Esophagus mucosa (tissue), 1 donor: ENCODE data around the gene SRSF8. TPM values are rescaled to one million over a fixed set of nuclear protein-coding genes. Genes with fewer than 3 reads are reported as not detected.
"Not testable (repeated sequence)": the region's sequence is repeated elsewhere in the genome, so short reads cannot be mapped to it uniquely, and the experiment has no call there.

ENCODE experiments used
- ATAC-seq: fragments of 200-7000 bp; cut with Tn5 transposase; one replicate; pipeline ENCODE4 v1.9.1; 2020
- total RNA-seq: library from RNA; stranded (reverse); gene quantifications from one replicate; pipeline ENCODE4 v1.2.4, GENCODE V29; 2023
- donor health status: DM: yes; HTN: yes; CAD: no.

Gene SRSF8, protein sequence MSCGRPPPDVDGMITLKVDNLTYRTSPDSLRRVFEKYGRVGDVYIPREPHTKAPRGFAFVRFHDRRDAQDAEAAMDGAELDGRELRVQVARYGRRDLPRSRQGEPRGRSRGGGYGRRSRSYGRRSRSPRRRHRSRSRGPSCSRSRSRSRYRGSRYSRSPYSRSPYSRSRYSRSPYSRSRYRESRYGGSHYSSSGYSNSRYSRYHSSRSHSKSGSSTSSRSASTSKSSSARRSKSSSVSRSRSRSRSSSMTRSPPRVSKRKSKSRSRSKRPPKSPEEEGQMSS
- 30.4 TPM for total RNA-seq

DNA sequence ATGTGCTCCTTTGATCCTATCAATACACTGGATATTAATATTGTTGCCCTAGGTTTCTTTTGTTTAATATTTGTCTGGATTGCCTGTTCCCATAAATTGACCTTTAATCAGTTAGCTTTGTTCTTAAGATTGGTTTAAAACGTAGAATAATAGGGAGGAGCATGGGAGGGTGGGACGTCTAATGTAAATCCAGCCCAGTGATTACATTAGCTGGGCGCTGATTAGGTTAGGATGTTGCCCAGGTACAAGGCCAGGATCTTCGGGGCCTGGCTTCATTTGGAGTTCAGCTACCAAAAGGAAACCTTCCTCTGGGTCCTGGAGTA, at the start of gene SRSF8:
TSS of gene SRSF8 (plus strand) at position 204 of the 323 bp plus-strand sequence. CDS start 308 bp downstream, outside the sequence.
- ATAC-seq = peak; percentile 37

DNA sequence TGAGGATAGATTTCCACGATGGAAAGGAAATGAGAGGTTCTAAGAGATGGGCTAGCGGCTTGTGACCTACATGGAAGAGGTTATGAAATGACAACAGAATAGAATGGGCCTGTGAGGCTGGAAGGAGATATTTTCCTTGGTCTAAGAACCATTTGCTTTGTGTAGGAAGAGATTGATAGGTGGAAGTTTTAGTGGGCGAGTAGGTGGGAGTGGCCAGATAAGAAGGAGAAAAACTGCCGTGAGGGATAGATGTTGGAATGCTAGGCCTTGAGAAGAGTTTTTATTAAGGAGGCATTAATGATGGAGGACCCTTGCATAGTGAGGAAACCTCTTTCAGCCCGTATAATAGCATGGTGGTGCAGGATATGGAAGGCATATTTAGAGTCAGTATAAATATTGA, 45.3 kb upstream of the SRSF8 start:
- ATAC-seq = not testable (repeated sequence)

DNA sequence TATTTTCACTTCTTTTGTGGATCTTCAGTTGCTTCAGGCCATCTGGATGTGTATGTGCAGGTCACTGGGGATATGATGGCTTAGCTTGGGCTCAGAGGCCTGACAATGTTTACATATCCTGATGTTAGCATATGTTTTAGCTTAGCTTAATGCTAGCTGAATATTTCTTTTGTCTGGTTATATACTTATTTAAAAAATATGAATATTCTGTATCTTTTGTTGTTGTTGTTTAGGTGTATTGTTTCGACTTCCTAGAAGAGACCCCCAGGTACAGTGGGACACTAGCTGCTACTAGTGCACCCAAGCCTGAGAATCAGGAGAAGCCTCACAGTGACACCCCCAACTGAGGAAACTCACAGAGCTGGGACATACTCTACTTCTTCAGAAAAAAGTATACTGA, 41.8 kb upstream of the SRSF8 start, which contains the start of gene KDM4E:
TSS of gene KDM4E (plus strand) at position 301 of the 400 bp plus-strand sequence. CDS start 300 bp downstream, outside the sequence.
- ATAC-seq = no peak

DNA sequence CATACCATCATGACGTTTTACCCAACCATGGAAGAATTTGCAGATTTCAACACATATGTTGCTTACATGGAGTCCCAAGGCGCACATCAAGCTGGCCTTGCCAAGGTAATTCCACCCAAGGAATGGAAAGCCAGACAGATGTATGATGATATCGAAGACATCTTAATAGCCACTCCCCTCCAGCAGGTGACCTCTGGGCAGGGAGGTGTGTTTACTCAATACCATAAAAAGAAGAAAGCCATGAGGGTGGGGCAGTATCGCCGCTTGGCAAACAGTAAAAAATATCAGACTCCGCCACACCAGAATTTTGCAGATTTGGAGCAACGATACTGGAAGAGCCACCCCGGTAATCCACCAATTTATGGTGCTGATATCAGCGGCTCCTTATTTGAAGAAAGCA, 41.1 kb upstream of the SRSF8 start:
- ATAC-seq = not testable (repeated sequence)

DNA sequence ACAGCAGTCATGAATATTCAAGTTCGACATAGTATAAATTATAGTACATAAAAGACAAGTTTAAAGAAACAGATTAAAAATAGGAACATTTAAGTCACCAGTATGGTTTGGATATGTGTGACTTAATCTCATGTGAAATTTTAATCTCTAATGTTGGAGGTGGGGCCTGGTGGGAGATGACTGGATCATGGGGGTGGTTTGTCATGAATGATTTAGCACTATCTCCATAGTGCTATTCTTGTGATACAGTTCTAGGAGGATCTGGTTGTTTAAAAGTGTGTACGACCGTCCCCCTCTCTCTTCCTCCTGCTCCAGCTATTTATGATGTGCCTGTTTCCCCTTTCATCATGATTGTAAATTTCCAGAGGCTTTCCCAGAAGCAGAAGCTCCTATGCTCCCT, 38.4 kb upstream of the SRSF8 start:
- ATAC-seq = no peak

DNA sequence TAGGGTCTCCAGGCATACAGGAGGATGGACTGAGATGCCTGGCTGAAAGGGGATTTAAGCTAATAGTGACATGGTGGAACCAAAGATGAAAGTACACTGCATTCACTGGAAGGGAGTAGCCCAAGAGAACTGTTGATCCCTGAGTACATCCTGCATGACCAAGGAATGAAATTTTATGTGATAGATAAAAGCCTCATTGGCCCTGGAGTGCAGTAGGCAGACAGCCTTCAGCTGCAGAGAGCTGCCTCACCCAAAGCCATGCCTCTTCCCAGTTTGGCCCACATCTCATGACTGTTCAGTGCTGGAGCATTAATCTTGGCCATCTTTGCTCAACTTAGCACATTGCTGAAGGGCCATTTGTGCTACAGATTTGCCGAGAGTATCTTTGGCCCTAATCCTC, 33.7 kb upstream of the SRSF8 start:
- ATAC-seq = no peak

DNA sequence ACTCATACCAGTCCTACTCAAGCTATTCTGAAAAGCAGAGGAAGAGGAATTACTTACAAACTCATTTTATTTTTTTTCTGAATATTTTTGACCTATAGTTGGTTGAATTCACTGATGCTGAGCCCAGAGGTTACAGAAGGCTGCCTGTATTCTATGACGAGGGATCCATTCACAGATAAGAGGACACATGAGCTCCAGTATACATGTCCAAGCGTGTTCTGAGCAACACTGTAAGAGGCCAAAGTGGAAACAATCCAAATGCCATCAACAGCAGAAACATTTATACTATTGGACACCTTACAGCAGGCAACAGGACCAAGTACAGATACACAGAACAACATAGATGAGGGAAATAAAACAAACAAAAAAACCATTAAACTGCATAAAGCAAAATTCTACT, 31.4 kb upstream of the SRSF8 start:
- ATAC-seq = no peak

DNA sequence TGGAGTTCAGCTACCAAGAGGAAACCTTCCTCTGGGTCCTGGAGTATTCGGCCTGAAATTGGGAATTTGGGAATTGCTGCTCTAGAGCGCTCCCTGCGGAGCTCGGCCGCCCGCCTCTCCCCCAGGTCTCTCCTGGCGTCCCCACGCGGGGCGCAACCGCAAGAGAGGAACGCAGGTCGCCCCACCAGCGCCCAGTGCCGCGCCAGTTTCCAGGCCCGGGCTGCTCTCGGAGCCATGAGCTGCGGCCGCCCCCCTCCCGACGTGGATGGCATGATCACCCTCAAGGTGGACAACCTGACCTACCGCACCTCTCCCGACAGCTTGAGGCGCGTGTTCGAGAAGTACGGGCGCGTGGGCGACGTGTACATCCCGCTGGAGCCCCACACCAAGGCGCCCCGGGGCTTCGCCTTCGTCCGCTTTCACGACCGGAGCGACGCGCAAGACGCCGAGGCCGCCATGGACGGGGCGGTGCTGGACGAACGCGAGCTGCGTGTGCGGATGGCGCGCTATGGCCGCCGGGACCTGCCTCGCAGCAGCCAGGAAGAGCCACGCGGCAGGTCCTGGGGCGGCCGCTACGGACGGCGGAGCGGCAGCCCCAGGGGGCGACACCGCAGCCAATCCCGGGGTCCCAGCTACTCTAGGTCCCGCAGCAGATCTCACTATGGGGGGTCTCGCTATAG, 29.2 kb upstream of the SRSF8 start:
- peak; percentile 25 for ATAC-seq

DNA sequence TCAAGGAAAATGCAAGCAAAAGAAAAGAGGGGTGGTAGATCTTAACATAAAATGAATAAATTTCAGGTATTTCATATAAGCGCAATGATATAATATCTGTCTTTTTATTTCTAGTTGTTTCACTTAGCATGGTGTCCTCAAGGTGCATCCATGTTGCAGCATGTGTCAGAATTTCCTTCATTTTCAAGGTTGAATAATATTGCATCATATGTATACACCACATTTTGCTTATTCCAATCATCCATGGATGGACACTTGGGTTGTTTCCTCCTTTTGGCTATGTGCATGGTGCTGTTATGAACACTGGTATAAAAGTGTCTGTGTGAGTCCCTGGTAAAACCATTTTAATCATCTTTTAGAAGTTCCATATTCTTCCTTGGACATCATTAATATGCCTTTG, 24.5 kb upstream of the SRSF8 start:
- ATAC-seq = no peak

DNA sequence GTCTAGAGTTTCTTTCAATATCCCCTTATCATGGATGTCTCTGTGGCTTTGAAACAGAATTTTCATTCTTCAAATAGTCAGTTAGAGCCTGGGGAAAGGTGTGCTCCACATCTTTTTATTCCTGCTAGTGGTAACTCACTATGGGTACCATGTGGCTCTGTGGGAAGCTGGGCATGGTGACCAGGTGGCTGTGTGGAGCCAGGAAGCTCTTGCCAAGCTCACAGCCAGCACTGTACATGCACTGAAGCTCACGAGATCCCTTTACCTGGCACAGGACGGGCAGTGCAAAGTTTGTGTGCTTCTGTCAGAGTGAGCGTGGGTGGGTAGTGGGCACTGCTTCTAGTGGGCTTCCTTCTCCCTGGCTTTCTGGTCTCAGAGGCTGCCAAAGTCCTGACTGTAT, 23.8 kb upstream of the SRSF8 start:
- ATAC-seq = no peak

DNA sequence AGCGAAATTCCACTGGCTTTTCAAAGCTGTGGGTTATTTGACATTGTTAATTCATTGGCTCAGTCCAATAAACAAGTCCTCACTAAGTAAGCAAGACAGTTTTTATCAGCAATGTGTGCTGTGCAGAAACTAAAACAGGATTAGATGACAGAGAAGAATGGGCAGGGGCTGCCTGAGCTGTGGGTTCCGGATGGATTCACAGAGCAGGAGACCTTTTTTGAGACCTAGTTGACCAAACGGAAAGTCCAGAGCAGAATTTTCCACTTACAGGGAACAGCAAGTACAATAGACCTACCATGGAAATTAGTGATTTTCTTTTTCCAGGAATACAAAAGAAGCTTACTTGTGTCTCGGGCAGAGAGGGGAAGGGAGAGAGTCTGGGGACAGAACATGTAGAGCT, 22.7 kb upstream of the SRSF8 start:
- ATAC-seq = no peak

DNA sequence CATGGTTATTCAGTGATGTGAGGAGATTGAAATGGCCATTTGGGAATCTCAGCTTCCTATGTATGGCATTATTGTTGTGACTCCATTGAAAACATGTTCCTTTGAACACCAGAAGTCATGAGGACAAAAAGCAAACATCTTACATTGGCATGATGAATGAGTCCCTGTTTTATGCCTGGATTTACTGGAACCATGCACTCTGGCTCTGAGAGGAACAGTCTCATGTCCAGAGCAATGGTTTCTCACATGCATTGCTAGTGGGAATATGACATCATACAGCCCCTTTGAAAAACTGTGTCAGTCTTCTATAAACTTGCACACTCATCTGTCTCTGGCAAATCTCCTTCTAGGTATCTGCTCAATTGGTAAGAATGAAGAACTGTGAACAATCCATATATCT, 20.9 kb upstream of the SRSF8 start:
- ATAC-seq = no peak

DNA sequence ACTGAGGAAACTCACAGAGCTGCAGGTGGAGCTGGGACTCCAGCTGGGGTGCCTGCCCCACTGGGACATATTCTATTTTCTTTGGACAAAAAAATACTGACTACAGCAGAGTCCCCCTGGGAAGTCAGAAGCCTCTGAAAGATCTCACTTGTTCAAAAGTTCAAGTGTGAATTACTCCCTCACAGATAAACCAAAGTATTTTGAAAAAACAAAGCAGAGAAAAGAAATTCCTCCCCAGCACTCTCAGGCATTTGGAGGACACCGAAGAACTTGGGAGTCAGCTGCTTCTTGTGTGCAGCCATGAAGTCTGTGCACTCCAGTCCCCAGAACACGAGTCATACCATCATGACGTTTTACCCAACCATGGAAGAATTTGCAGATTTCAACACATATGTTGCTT, 17.6 kb upstream of the SRSF8 start, which contains the start of gene KDM4F:
TSS of gene KDM4F (plus strand) at position 301 of the 400 bp plus-strand sequence.
- ATAC-seq = not testable (repeated sequence)

DNA sequence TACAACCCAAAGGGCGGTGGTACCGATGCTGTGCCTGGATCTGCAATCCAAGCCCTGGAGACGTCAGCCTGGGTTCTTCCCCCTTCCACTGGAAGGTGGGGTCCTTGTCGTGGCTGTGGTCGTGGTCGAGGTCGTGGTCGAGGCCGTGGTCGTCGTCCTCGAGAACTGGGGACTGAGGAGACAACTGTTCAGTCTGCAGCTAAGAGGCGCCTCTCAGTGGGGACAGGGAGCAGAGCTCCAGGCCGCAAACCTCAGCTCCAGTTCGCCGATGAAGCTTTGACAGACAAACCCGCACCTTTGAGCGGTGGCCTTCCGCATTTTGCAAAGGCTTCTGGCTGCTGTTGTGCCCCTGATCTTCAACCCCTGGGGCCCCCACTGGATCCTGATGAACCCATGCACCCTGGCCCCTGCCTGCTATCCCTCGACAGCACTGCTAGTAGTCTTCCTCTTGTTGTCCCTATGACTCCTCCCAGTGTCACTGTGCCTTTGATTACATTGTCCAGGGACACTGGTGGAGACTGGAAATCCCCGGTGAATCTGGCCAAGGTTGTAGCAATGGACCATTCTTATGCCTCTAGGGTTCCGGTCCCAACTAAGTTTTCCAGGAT, 16.0 kb upstream of the SRSF8 start:
- no peak for ATAC-seq

DNA sequence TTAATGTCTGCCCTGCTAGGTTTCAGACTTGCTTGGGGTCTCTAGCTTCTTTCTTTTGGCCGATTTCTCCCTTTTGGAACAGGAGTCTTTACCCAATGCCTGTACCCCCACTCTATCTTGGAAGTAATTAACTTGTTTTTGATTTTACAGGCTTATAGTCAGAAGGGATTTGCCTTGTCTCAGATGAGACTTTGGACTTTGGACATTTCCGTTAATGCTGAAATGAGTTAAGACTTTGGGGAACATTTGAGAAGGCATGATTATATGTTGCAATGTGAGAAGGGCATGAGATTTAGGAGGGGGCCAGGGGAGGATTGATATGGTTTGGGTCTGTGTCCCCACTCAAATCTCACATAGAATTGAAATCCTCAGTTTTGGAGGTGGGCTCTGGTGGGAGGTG, 12.4 kb upstream of the SRSF8 start:
- ATAC-seq = no peak

DNA sequence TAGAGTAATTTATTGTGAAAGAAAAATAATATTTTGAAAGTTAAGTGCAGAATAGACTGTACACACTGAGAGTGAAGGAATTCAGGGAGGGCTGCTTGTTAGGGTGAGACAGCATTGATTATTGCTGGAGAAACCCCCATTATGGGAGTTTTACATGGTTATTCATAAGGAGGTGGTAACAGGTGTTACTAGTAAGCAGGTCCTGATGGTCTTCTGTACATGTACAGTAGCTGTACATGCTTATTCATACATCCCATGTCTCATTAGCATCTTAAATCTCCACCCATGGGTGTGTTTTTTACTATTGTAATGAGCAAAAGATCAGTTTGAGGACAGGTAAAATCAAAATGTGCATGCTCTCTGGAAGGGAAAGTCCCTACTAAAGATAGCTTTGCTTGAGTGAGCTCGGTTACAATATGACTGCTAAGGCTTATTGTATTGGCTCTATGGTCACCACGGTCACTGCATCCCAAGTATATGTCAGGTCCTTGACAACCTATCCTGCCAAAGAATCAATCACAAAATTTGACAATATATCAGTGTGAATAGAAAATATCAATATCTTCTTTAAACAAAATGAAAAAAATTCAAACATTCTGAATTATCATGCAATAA, 11.3 kb upstream of the SRSF8 start:
- ATAC-seq = no peak

DNA sequence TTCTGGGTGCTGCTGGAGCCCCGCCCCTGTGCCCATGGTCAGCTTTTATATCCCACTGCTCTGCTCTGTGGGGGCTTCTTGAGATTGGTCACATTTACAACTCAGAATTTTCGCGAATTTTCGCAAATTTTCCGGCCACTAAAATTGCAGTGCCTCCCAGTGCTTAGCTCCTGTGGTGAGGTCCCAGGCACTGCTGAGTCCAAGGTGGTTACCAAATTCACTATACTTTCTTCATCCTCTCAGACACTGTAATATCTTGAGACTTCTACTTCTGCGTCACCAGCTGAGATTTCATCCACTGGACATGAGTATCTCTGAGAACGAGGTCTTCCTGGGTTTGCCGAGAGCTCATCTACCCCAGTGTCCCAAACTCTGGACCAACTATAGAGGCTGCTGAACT, 8.8 kb upstream of the SRSF8 start:
- no peak for ATAC-seq

DNA sequence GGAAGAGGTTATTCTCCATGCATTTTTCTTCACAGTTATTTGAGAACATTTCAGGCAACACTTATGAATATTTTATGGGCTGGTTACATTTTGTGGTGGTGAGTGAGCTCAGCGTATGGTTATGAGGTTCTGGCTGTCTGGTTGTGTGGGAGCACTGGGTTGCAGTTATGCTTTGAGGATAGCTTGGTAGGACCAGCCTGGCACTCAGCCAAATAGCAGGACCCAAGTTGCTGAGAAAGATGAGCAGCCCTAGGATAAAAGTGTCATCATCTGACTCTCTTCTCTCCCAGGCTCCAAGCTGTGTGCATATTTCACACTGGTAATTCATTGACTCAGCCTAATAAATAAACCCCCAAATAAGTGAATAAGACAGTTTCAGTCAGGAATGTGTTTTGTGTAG, 8.1 kb upstream of the SRSF8 start:
- ATAC-seq = no peak

DNA sequence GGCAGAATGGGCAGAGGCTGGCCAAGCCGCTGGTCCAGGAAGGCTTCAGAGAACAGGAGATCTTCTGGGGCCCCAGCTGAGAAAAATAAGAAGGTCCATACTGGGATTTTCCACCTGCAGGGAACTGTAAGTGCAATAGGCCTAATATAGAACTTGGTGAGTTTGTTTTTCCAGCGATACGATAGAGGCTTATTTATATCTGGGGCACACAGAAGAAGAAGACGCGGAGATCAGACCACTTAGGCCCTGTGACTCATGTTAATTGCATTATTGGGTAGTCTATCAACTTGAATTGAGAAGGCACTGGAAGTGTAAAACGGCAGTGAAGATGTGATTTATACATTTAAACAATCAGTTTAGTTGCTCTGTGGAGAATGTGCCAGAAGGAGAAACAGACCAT, 7.7 kb upstream of the SRSF8 start:
- ATAC-seq = no peak

DNA sequence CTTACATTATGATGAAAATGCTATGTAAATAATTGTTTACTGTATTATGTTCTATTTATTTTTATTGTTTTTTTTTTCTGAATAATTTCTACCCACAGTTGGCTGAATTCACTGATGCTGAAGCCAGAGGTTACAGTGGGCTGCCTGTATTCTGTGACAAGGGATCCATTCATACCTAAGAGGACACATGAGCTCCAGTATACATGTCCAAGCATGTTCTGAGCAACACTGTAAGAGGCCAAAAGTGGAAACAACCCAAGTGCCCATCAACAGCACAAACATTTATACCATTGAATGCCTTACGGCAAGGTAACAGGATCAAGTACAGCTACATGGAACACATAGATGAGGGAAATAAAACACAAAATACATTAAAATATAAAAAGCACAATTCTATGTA, 1.4 kb upstream of the SRSF8 start:
- ATAC-seq = no peak

DNA sequence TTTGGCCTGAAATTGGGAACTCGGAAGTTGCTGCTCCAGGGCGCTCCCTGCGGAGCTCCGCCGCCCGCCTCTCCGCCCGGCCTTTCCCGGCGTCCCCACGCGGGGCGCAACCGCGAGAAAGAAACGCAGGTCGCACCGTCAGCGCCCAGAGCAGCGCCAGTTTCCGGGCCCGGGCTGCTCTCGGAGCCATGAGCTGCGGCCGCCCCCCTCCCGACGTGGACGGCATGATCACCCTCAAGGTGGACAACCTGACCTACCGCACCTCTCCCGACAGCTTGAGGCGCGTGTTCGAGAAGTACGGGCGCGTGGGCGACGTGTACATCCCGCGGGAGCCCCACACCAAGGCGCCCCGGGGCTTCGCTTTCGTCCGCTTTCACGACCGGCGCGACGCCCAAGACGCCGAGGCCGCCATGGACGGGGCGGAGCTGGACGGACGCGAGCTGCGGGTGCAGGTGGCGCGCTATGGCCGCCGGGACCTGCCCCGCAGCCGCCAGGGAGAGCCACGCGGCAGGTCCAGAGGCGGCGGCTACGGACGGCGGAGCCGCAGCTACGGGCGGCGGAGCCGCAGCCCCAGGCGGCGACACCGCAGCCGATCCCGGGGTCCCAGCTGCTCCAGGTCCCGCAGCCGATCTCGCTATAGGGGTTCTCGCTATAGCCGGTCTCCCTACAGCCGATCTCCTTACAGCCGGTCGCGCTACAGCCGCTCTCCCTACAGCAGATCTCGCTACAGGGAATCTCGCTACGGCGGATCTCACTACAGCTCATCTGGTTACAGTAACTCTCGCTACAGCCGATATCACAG, 521 bp downstream of the SRSF8 start:
- ATAC-seq = peak; percentile 78

DNA sequence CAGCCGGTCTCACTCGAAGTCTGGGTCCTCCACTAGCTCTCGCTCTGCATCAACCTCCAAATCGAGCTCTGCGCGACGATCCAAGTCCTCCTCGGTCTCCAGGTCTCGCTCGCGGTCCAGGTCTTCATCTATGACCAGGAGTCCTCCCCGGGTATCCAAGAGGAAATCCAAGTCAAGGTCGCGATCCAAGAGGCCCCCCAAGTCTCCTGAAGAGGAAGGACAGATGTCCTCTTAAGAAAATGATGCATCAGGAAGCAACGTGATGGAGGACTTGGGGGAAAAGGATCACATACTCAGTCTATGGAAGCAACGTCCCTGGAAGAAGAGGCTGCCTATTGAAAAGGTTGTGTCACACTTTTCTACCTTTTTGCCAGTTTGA, 1.1 kb downstream of the SRSF8 start:
- ATAC-seq = no peak

DNA sequence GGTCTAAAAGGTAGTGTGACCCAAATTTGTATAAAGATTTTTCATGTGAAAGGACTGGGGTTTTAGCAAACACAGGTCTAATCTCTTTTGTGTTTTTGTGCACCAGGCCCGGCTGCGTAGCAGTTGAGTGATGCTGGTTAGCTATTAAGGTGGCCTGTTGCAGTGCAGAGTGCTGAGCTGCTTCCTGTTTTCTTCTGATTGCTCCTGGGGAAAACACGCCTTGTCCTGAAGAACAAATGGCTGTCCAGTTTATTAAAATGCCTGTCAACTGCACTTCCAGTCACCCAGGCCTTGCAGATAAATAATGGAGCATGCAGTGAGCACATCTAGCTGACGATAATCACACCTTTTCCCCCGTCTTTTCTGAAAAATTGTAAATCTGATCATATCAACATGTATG, 1.8 kb downstream of the SRSF8 start:
- peak; percentile 88 for ATAC-seq
